Sigmoid colon (tissue), 7 donors: ENCODE results near the gene MTA1. TPM values are rescaled to one million over a fixed set of nuclear protein-coding genes. Genes with fewer than 3 reads are reported as not detected.

Source experiments
- DNase-seq: peaks from one replicate; pipeline ENCODE4 v3.0.0-alpha.2; 2019
- H3K27ac ChIP-seq, 4 donors: fragments of 200-600 bp; sonication (generic); one replicate each; pipeline ENCODE4 v1.5.1; 2016 to 2019; ENCODE audit warnings: mild to moderate bottlenecking in 1 of 4
- H3K27me3 ChIP-seq, 3 donors: fragments of 200-600 bp; sonication (generic); one replicate each; pipeline ENCODE4 v1.5.1; 2019; ENCODE audit warnings: mild to moderate bottlenecking in 1 of 3
- H3K36me3 ChIP-seq, 4 donors: fragments of 200-600 bp; sonication (generic); one replicate each; pipeline ENCODE4 v1.5.1; 2016 to 2019
- H3K4me1 ChIP-seq, 4 donors: fragments of 200-600 bp; sonication (generic); one replicate each; pipeline ENCODE4 v1.5.1; 2017 to 2019
- H3K4me3 ChIP-seq, 4 donors: fragments of 200-600 bp; sonication (generic); one replicate each; pipeline ENCODE4 v1.5.1; 2017 to 2019; ENCODE audit warnings: mild to moderate bottlenecking in 2 of 4, moderate library complexity in 1 of 4
- H3K9me3 ChIP-seq, 4 donors: fragments of 200-600 bp in 3 of 4; sonication (generic) in 3 of 4; one replicate each; pipeline versions ENCODE4 v1.5.1 to v1.6.1; 2013 to 2019
- EP300 ChIP-seq, 4 donors: sonication (generic); formaldehyde crosslinking; IDR thresholded peaks; one replicate each; pipeline ENCODE4 v1.6.1; 2017; ENCODE audit warnings: antibody characterized with exemption in 4 of 4
- POLR2A ChIP-seq, 2 donors: fragments of 450-650 bp; IDR thresholded peaks; one replicate each; pipeline ENCODE4 v1.6.1; 2016; ENCODE audit warnings: antibody characterized with exemption in 2 of 2, mild to moderate bottlenecking in 2 of 2, moderate library complexity in 2 of 2
- POLR2AphosphoS5 ChIP-seq, 4 donors: sonication (generic); formaldehyde crosslinking; IDR thresholded peaks; one replicate each; pipeline ENCODE4 v1.6.1; 2017; ENCODE audit warnings: antibody characterized with exemption in 4 of 4
- WGBS, 2 donors: extraction: QIAGEN DNeasy Blood & Tissue Kit; methylation state at CpG; one replicate each; pipeline ENCODE4 v1.1.7; 2013; 5-methylcytosine and 5-hydroxymethylcytosine counted together
- intact Hi-C: fragments of 100-400 bp; cut with DNase I; formaldehyde crosslinking; loops from one replicate; pipeline ENCODE4 v1.15.1; 2023
- polyA plus RNA-seq, 3 donors: library from polyadenylated mRNA; stranded (reverse); fragments of 200-250 nt; gene quantifications; one replicate each; pipeline ENCODE4 v1.2.3, GENCODE V29; 2013
- total RNA-seq, 4 donors: library from RNA; depleted of rRNA; stranded (reverse); fragments of >200 nt; gene quantifications; one replicate each; pipeline ENCODE4 v1.1.0, GENCODE V29; 2016
- TF ChIP-seq, protein P1 (sequence below), 4 experiments: fragments of 450-650 bp in 3 of 4; fragments of 200-600 bp in 1 of 4; IDR thresholded peaks; one replicate each; pipeline ENCODE4 v1.5.1; 2016 to 2019; ENCODE audit warnings: antibody characterized with exemption in 4 of 4, mild to moderate bottlenecking in 3 of 4, moderate library complexity in 2 of 4
- donor health status: healthy with polysubstance abuse.
- donor health status: Bipolar disorder and iron deficiency.
- donor health status: healthy.

The MTA1 gene
- 10 to 100 TPM; 25.7 to 92.8 (median 46.1) TPM for total RNA-seq
- polyA plus RNA-seq, result 10 to 100 TPM; 14.3 to 70.7 (median 18.6) TPM

DNA sequence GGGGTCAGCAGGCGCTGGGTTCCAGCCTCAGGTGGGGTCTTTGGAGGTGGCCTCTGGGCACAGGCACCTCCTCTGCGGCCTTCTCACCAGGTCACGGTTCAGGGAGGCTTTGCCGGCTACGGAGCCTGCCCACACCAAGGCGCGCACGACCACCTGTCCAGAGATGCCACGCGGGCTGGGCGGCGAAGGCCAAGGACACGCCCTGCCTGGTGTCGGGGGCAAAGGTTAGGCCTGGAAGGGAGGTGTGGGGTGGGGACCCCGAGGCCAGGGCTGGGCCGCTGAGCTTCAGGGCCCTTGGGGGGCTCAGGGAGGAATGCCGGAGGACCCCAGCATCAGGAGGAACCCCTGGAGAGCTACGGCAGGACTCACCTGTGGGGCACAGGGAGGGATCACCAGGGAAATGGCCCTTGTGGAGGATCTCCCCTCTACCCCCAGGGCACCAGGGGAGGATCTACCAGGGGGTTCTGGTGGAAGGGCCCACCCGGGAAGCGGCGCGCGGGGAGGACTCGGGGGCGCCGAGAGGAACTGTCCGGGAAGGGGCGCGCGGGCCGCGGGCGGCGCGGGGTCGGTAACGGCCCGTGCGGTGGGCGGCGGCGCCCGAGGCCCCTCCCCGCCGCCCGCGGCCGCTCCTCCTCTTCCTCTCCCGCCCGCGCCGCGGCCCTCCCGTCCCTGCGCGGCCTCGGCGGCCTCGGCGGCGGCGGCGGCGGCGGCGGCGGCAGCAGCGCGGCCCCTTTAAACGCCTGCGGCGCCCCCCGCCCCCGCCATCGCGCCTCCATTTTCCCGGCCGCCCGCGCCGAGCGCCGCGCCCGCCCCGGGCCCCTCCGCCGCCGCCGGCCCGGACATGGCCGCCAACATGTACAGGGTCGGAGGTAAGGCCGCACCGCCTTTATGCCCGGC is at the start of gene MTA1:
TSS of gene MTA1 (plus strand) at position 633 of the 897 bp plus-strand sequence. CDS start at position 842, 209 bp downstream.
- DNase-seq, result no peak
- Histone ChIP-seq H3K4me1 (peaks cover 0 to 54% (median 49%) of the 10 kb centered on the region in 4 donors), H3K36me3 (no peaks in the 10 kb centered on the region), H3K27ac (peak within 1 kb of the TSS; percentile 74 to 84 (median 81)), H3K4me3 (peak within 1 kb of the TSS; percentile 73 to 84 (median 78)), H3K27me3 (no peaks in the 10 kb centered on the region), H3K9me3 (no peaks in the 10 kb centered on the region)
- no peak for TF ChIP-seq POLR2A (IDR thresholded peaks at IDR 0.05)
- no peak for TF ChIP-seq POLR2AphosphoS5 (IDR thresholded peaks at IDR 0.05)
- TF ChIP-seq, protein P1, sequence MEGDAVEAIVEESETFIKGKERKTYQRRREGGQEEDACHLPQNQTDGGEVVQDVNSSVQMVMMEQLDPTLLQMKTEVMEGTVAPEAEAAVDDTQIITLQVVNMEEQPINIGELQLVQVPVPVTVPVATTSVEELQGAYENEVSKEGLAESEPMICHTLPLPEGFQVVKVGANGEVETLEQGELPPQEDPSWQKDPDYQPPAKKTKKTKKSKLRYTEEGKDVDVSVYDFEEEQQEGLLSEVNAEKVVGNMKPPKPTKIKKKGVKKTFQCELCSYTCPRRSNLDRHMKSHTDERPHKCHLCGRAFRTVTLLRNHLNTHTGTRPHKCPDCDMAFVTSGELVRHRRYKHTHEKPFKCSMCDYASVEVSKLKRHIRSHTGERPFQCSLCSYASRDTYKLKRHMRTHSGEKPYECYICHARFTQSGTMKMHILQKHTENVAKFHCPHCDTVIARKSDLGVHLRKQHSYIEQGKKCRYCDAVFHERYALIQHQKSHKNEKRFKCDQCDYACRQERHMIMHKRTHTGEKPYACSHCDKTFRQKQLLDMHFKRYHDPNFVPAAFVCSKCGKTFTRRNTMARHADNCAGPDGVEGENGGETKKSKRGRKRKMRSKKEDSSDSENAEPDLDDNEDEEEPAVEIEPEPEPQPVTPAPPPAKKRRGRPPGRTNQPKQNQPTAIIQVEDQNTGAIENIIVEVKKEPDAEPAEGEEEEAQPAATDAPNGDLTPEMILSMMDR (IDR thresholded peaks at IDR 0.05), result no peak
- no peak for TF ChIP-seq EP300 (IDR thresholded peaks at IDR 0.05)
- 2 to 5% methylated on average over 96 of the region's 96 CpGs for WGBS, 2 donors
- intact Hi-C loops, result loop anchor here (2.0 to 5.0 kb wide), 2 partner anchors 71 to 107 kb away; partner anchors contain the start of genes PACS2 and TEDC1

DNA sequence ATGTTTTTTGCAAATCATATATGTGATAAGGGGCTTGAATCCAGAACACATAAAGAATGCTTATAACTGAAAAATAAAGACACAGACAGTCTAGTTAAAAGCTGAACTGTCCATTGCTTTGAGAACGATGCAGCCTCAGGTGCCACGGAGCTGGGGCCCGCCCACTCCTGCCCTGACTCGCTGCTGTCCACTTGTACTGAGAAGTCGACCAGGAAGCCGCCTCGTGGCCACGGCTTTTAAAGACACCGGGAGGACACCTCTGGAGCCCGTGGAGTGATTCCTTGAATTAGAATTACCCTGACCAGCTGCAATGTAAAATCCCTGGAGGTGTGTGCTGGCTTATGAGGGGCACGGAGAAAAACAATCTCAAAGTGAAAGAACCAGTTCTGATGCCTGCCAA is 45.2 kb upstream of the MTA1 start:
- no peak for DNase-seq
- H3K9me3 ChIP-seq, result no peaks in the 10 kb centered on the region
- peaks cover 0 to 9% (median 4%) of the 10 kb centered on the region in 4 donors for H3K36me3 ChIP-seq
- WGBS, 2 donors, result 87 to 91% methylated on average over 11 of the region's 11 CpGs
- H3K4me3 ChIP-seq, result no peak overlapping the region
- no peak overlapping the region for H3K27ac ChIP-seq
- TF ChIP-seq POLR2AphosphoS5 (IDR thresholded peaks at IDR 0.05) (no peak), POLR2A (IDR thresholded peaks at IDR 0.05) (no peak), EP300 (IDR thresholded peaks at IDR 0.05) (no peak)
- TF ChIP-seq, protein P1 (IDR thresholded peaks at IDR 0.05), result no peak
- H3K27me3 ChIP-seq, result no peaks in the 10 kb centered on the region
- intact Hi-C loops, result loop anchor here (5.0 kb wide), 1 partner anchor 38 kb away; no protein-coding TSS in a partner anchor
- H3K4me1 ChIP-seq, result peaks cover 0 to 4% (median 0%) of the 10 kb centered on the region in 4 donors

DNA sequence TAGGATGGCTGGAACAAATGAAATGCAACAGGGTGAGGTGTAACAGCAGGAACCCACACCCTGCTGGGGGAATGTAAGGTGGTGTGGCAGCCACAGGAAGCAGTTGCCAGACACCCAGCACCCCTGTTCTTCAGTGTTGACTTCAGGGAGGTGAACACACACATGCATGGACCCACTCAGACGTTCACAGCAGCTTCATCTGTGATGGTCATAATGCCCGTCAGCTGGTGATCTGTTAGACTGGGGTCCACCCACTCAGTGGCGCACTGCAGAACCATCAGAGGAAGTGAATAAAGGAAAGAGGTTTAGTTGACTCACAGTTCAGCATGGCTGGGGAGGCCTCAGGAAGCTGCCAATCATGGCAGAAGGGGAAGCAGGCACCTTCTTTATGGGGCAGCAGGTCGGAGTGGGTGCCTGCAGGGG is 44.0 kb upstream of the MTA1 start:
- H3K27me3 ChIP-seq, result no peaks in the 10 kb centered on the region
- peaks cover 0 to 4% (median 0%) of the 10 kb centered on the region in 4 donors for H3K4me1 ChIP-seq
- no peak overlapping the region for H3K4me3 ChIP-seq
- no peak for DNase-seq
- TF ChIP-seq EP300 (IDR thresholded peaks at IDR 0.05) (no peak), POLR2AphosphoS5 (IDR thresholded peaks at IDR 0.05) (no peak), POLR2A (IDR thresholded peaks at IDR 0.05) (no peak)
- TF ChIP-seq, protein P1 (IDR thresholded peaks at IDR 0.05), result no peak
- 54 to 78% methylated on average over 4 of the region's 4 CpGs for WGBS, 2 donors
- no peak overlapping the region for H3K27ac ChIP-seq
- H3K36me3 ChIP-seq, result peaks cover 0 to 13% (median 0%) of the 10 kb centered on the region in 4 donors
- intact Hi-C loops, result loop anchor here (5.0 kb wide), 1 partner anchor 62 kb away; no protein-coding TSS in a partner anchor
- H3K9me3 ChIP-seq, result no peaks in the 10 kb centered on the region

DNA sequence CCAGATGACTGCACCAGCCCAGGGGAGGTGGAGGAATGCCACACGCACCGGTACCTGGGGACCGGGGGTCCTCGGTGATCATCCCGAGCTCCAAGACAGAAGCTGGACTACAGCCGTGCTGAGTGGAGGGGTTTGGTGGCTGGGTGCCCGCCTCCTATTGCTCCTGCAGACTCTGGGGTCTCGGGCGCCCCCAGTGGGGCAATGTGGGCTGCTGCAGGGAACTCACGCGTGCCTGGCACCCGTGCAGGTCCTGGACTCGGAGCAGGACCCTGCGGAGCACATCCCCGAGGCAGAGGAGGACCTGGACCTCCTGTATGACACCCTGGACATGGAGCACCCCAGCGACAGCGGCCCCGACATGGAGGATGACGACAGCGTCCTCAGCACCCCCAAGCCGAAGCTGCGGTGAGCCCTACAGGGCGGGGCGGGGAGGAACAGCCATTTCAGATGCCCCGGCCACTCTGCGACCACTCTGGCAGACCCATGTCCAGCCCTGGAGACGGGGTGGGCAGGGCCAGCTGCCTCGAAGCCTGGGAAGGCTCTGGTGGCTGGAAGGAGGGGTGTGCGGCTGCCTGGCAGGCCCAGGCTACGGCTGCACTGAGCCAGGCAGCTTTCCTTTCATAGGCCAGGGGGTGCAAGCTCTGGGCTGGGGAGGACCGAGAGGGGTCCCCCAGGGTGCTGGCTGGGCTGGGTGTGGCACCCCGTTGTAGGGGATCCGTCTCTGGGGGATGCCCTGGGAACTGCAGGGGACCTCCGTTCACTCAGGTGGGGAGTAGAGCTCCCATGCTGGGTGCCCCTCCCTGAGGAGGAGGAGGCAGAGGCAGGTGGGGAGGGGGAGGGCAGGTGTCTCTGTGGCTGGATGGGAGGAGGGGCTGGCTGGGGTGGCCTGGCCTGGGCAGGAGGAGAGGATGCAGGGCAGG is 42.8 kb upstream of the MTA1 start:
- no peaks in the 10 kb centered on the region for H3K27me3 ChIP-seq
- H3K4me3 ChIP-seq, result no peak overlapping the region
- 90 to 91% methylated on average over 34 of the region's 34 CpGs for WGBS, 2 donors
- no peak for DNase-seq
- H3K27ac ChIP-seq, result no peak overlapping the region
- TF ChIP-seq, protein P1 (IDR thresholded peaks at IDR 0.05), result no peak
- TF ChIP-seq EP300 (IDR thresholded peaks at IDR 0.05), result no peak
- TF ChIP-seq POLR2AphosphoS5 (IDR thresholded peaks at IDR 0.05), result no peak
- TF ChIP-seq POLR2A (IDR thresholded peaks at IDR 0.05), result no peak
- H3K36me3 ChIP-seq, result peaks cover 0 to 24% (median 5%) of the 10 kb centered on the region in 4 donors
- no peaks in the 10 kb centered on the region for H3K4me1 ChIP-seq
- H3K9me3 ChIP-seq, result no peaks in the 10 kb centered on the region
- intact Hi-C loops, result loop anchor here (5.0 kb wide), 1 partner anchor 61 kb away; no protein-coding TSS in a partner anchor
